HG02759 (cell line): ENCODE data around the gene FPGS.
"Not testable (repeated sequence)": the region's sequence is repeated elsewhere in the genome, so short reads cannot be mapped to it uniquely, and the experiment has no call there.

Experiments used
- ATAC-seq: cut with Tn5 transposase; IDR thresholded peaks from one replicate; pipeline ENCODE4 v1.9.1; 2021; ENCODE audit warnings: mild to moderate bottlenecking, moderate library complexity; ENCODE audit not compliant: unreplicated experiment

FPGS gene

DNA sequence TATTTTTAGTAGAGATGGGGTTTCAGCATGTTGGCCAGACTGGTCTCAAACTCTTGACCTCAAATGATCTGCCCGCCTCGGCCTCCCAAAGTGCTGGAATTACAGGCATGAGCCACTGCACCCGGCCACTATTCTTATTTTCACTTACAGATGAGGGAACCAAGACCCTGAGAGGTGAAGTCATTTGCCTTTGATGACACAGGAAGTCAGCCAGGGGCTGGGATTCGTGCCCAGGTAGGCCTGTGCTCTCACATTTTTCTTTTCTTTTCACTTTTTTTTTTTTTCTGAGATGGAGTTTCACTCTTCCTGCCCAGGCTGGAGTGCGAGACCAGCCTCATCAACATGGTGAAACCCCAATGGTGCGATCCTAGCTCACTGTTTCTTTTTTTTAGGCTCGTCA lies 29.6 kb downstream of the FPGS start:
- ATAC-seq: no peak

DNA sequence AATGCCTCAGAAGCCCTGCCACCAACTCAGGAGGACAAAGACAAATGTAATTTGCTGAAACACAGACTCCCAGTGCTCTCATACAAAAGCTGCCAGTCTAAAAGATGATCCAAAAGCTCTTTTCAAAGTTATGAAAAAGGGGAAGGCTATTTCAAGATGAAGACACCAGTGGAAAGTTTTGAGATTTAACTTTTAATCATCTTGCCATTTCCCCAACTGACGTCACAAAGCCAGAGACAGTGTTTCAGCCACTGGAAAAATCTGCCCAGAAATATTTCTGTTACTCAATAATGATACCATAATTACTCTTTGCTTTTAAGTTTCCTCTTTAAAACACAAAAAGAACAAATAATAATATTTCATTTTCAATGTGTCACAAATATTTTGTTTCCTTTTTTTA lies 30.9 kb downstream of the FPGS start:
- no peak for ATAC-seq

DNA sequence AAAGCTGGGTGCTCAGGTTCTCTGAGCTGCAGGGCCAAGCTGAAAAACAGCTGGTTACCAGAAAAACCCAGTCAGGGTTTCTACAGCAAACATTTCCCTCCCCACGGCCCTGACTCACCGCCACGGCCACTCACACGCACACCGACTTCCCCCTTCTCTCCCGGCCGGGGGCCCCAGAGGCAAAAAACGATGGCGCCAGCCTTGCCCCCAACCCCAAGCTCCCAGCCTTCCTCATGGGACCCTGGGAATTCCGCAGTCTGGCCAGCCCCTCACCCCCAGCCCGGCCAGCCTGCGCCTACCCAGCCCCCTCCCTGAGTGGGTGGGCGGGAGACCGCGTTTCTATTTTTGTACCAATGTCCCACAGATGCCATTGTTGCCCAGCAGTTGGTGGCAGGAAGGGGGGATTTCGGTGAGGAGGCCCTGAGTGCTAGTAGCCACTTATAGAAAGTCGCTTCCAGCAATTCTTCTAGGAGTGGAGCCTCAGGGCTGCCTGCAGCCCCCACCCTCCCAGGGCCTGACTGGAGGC lies 33.4 kb downstream of the FPGS start:
- no peak for ATAC-seq

DNA sequence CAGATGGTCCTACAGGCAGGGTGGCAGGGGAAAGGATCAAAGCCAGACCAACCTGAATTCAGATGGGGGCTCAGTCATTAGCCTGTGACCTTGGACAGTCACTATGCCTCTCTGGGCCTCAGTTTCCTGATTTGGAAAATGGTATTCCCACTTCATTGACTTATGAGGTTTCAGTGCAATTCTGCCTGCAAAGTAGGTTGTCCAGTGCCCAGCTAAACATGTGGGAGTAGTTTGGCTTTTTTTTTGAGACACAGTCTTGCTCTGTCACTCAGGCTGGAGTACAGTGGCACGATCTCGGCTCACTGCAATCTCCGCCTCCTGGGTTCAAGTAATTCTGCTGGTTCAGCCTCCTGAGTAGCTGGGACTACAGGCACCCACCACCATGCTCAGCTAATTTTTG lies 33.9 kb downstream of the FPGS start:
- not testable (repeated sequence) for ATAC-seq

DNA sequence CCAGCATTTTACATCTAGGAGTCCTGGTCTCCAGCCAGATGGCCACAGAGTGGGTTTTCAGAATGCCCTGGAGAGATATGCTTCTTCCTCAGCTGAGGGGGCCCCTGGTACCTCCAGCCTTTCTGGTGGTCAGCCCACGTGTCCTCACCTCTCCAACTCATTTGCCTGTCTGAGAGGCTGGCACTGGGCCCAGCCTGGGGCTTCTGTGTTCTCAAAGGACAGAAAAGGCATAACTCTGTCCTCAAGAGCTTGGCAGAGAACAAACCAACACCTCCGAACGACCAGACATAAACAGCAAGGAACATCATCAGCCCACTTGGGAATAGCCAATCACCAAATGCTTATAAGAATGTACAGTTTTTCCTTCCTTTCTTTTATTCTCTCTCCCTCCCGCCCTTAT lies 34.7 kb downstream of the FPGS start:
- ATAC-seq: no peak

DNA sequence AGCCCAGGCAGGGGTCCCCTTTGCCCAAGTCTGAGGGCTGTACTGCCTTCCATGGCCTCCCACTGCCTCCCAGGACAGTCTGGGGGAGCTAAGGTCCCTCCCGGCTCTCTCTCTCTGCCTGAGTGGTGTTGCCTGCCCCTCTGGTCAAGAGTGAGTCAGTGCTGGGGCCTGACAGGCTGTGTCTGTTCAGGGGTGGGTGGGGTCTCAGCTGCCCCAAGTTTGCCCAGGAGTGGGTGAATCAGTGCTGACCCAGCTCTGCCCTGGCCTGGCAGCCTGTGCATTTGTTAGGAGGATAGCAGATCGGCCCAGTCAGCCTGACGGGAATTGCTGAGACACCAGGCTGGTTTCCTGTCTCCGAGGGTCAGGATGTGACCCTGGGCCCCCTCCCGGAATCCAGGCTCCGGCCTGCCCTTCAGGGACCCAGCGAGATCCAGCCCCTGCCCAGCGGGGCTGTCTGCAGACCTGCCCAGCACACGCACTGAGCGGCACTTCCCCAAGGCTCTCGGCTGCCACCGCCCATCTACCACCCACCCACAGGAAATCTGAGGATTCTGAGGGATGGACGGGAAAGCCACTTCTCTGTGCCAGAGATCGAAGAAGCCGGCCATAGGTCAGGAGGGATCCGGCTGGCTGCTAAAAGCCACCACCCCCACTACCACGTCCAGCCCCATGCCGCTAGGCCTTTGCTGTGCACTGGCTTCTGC lies 35.8 kb downstream of the FPGS start:
- no peak for ATAC-seq

DNA sequence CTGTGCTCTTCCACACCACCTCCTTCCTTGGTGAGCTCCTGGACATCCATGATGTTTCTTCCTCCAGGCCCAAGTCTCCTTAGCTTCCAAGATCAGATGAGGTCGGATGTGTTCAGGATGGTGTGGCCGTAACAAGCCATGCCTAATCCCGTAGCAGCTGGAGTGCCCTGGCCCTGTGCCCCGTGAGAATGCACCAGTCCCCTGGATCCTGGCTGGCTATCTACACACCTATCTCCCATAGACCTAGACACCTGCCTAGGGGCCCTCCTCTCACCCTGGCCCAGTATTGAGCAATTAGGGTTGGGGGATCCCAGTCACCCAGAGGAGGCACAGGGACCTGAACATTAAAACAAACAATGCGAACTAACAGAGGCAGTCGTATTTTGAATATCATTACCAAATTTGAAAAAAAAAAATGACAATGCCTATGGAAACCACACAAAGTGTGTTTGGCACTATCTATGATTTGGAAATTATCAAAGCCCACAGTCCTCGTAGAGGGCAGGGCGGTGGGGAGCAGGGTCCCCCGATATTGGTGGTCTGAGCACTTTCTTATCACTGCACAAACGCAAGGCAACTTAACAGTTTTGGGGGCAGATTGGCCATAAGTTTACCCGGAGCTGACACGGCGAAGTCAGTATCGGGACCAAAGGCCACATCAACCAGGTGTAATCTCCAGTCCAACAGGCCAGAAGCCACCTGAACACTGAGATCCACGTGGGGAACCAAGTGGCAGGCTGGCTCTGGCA lies 38.6 kb downstream of the FPGS start:
- ATAC-seq: no peak

DNA sequence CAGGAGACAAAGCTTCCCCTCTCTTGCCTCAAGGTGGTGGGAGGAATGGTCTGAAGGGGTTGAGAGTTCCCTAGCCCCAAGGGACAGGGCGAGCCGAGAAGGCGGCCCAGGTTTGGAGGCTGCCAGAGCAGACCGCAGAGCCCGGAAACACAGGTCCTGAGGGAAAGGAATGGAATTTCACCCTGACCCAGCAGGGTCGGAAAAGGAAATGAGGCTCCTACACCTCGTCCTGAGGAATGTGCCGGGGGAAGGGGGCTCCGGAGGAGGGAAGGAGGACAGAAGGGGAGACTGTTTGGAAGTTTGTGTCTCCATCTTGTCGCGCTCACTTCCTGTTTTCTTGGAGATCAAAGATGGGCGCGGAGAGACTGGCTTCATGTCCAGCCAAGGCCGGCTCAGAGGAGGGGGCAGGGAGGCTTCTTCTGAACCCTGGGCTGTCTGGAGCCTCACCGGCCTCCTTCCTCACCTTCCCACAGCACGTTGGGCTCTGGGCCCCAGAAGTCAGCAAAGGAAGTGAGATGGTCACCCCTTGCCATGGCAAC lies 42.2 kb downstream of the FPGS start:
- ATAC-seq: no peak

DNA sequence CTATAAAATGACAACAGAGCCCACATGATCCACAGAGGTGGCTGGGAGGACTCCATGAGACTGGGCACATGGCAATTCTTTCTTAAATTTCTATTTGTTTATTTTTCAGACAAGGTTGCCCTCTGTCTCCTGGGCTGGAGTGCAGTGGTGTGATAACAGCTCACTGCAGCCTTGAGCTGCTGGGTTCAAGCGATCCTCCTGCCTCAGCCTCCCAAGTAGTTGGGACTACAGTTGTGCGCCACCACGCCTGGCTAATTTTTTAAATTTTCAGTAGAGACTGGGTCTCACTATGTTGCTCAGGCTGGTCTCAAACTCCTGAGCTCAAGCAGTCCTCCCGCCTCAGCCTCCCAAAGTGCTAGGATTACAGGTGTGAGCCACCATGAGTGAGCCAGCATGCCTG lies 42.9 kb downstream of the FPGS start:
- not testable (repeated sequence) for ATAC-seq

DNA sequence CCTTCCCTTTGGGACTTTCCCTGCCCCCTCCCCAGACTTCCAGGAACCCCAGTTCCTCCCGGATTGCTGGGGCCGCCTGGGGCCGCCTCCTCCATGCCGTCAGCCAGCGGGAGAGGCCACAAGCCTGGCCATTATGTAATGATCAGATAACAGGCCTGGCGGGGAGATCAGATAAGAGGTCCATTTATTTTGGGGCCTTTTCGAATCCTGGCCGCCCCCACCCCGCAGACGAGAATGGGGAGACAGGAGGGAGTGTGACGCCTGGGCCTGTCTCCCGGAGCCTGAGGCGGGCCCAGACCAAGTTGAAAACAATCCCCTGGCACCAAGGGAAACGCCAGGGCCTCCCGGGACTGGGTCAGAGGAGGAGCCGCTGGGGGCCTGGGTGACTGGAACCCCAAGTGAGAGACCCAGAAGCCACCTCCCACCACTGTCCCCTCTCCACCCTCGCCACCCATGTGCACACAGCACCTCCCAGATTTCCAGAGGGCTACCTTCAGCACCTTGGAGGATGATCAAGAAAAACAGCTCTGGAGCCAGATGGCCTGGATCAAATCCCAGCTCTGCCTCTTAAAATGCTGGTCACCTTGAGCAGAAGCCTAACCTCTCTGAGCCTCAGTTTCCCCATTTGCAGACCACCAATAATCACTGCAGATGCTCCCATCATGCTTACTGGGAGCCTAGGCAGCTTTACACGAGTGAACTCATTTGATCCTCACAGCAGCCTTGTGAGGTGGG lies 43.9 kb downstream of the FPGS start:
- no peak for ATAC-seq

DNA sequence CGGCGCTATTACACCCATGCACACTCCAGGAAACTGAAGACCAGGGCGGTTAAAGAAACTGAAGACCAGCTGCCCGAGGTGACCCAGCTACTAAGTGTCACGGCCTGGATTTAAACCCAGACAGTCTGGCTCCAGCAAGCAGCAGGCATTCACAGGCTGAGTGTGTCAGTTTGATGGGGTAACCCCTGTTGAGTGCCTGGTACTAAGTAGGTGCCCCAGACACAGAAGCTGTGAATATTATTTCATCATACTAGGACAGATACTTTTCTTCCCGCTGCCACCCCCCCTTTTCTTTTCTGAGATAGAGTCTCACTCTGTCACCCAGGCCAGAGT lies 44.5 kb downstream of the FPGS start:
- no peak for ATAC-seq

DNA sequence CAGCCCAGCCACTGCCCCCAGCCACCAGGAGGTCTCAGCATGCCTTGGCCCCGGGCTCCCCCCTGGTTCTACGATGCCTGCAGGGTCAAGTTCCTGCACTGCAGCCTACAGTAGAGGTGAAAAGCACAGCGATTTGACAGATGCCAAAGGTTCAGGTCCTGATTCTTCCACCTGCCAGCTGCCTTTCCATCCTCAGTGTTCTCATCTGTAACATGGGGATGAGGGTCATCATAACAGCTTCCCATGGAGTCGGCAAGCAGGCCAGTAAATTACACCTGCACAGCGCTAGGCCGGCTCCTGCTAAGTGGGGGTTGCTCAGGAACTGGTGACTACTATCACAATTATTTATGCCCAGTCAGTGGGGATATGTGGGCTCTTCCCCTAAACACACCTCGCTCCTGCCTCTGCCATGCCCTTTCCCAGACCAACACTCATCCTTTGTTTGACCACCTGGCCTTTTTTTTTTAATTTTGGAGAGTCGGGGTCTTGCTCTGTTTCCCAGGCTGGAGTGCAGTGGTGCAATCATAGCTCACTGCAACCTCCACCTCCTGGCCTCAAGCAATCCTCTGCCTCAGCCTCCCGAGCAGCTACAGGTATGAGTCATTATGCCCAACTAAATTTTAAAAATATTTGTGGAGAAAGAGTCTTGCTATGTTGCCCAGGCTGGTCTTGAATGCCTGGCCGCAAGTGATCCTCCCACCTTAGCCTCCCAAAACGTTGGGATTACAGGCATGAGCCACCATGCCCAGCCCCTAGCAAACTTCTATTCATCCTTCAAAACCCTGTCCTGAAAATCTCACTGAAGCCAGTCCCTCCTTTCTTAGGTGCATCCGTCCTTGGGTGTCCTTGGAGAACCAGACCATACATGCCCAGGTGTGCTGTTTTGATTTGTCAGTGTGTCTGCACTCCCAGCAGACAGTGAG lies 45.4 kb downstream of the FPGS start:
- no peak for ATAC-seq

DNA sequence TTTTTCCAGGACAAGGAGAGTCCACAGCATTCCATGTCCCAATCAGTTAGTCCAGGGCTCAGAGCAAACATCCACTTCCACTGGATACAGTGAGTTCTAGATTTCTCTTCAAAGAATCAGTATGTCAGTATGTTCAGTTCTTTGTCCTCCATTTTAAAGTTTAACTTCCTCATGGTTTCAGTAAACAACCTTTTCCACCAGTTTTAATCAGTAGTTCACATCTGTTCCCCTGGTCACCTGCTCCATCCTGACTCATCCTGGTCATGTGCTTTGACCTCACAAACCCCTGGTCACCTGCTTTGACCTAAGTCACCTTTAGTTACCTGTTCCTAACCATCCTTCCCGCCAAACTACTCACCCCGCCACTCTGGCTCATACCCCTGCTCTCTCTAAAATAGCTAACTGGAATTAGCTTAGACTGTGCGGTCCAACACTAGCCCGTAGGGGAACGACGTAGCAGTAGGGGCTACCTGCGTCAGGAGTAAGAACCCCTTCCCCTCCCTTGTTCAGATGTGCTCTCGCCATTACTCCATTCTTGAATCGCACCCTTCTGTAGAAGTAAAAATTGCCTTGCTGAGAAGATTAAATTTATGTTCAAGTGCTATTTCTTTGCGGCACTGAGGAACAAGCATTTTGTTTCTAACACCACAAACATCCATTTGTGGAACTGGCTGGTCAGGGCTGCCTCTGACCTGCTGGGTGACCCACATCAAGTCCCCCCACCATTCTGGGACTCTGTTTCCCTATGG lies 46.2 kb downstream of the FPGS start:
- no peak for ATAC-seq

DNA sequence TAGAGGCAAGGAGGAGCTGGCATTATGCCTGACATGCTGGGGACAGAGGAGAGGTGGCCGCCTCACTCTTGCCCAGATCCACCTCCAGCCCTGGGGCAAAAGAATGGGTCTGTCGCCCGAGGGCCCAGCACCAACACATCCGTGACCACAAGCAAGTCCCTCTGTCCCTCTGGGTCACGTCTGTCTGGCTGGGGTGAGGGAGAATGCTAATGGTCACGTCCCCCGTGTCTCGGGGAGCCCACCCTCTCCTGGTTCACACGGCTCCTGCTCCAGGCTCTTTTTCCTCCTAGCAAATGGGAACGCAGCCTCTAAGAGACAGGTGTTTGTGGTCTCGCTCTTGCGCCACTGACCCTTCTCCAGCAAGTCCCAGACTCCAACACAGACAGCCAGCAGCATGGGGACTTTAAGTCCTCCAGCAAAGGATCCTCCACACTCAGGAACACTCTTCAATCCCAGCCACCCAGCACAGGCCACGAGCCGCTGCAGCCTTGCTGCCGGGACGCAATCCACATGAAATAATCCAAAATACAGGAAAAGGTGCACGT lies 47.7 kb downstream of the FPGS start:
- ATAC-seq: no peak

DNA sequence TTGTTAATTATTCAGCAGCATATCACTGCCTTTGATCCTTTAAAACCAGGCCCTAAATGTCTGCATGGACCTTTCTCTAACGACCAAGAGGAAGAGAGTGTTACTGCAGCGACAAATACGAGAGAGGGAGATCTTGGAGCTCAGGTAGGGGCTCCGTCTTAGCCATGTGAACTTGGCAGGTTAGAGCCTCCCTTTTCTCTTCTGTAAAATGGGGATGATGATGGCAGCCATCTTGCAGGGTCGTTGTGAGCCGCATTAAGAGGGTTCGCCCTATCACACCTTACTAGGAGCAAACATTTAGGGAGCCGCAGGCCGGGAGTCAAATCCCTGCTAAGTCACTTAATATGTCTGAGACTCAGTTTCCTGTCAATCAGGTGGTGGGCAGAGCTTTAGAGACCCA lies 50.1 kb downstream of the FPGS start:
- no peak for ATAC-seq

DNA sequence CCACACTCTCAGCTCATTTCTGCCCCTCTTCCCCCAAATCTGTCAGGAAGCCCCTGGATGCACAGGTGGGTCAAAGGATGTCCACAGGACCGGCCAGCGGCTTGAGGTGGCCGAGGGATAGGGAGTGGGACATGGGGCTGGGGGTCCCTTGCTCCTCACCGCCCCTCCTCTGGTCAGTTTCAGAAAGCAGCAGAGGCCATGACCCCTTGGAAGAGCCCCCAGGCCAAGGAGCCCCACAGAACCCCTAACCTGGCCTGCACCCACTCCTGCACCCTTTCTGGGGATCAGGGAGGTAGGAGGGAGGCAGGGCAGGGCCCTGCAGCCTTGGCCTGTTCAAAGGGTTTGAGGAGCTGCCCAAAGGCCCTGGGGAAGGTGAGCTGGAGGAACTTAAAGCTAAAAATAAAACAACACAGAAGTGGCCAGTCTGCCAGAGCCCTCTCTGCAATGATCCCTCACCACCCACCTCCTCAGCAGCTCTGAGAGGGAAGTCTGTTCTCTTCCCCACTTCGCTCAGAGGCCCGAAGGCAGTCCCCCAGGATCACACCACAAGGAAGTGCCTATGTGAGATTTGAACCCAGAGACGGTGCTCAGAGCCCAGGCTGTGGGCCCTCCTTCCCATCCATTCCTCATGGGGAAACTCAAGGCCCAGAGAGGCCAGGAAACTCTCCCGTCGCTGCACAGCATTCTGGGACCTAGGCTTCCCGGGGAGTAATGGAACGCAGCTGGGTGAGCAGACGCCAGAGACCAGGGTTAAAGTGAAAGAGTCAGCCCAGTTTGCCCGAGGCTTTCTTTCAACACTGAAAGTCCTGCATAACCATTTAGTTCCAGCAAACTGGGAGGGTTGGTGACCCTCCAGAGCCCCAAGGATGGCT lies 50.9 kb downstream of the FPGS start:
- no peak for ATAC-seq

DNA sequence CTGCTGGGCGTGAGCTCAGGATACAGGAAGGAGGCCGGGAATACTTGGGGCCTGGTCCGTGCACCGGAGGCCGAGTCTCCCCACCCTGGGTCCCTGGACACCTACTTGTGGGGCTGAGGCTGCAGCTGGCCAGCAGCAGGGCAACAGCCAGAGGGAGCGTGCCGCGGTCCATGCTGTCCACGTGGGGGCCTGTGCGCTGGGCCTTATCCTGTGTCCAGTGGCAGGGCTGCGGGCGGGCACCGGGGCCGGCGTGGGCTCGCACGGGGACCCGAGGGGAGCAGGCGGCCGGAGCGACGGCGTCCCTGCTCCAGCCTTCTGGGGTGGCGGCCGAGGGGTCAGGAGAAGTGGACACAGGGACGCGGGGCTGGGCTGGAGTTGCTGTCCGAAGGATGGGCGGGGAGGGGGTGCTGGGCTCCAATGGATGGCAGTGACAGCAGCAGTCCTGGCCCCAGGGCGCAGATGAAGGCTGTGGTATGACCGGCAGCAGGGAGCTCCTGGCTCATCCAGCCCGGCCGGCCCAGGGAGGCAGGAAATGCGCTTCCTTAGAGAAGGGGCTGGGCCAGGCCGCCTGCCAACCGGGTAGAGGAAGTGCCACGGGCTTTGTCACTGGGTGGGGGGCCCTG lies 51.6 kb downstream of the FPGS start, which contains the start of gene ENG:
ENG (minus strand) TSS at position 475 of the 623 bp plus-strand sequence; CDS start at position 172, 303 bp downstream.
- ATAC-seq: no peak

DNA sequence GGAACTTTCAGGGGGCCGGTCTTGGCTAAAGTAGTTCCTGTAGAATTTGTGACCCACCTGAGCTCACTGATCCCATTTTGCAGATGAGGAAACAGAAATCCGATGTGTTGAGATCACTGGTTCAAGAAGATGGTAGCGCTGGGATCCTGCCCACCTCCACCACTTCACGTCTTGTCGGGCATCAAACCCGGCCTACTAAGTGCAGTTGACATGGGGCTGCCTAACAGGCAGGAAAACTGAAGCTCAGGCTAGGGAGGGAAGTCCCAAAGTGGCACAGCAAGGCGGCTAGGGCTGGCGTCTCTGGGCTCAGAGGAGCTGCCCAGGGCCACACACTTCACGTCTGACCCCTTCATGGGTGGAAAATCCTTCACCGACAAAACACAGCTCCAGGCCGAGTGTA lies 52.3 kb downstream of the FPGS start:
- ATAC-seq: no peak
